KG1 (cell line): Measurements from ENCODE around the gene KAT2A.

Experiments
- DNase-seq: peaks from one replicate; lab custom pipeline; 2025; lab: John Stamatoyannopoulos, UW

The KAT2A gene

GRCh38 chr17:42114118-42114517, 7.0 kb downstream of the KAT2A start:
- no peak for DNase-seq

- no peak for DNase-seq
These were observed 7.7 kb downstream of the KAT2A start for GRCh38 chr17:42113293-42114069.

- DNase-seq, result peak; percentile 93
These were observed 8.5 kb downstream of the KAT2A start, which contains the start of gene DHX58 for GRCh38 chr17:42112552-42113176. DHX58 (minus strand) TSS chr17:42112714; CDS start chr17:42111892, 822 bp downstream.

GRCh38 chr17:42111871-42112551, 9.2 kb downstream of the KAT2A start:
- no peak for DNase-seq

- DNase-seq, result no peak
These were observed 9.9 kb downstream of the KAT2A start for GRCh38 chr17:42111265-42111636.

GRCh38 chr17:42110301-42111264, 10.6 kb downstream of the KAT2A start:
- no peak for DNase-seq

- no peak for DNase-seq
These were observed 12.1 kb downstream of the KAT2A start for GRCh38 chr17:42109086-42109485.

GRCh38 chr17:42107597-42108576, 13.3 kb downstream of the KAT2A start:
- no peak for DNase-seq

GRCh38 chr17:42107124-42107523, 14.0 kb downstream of the KAT2A start:
- no peak for DNase-seq

GRCh38 chr17:42106009-42106408, 15.2 kb downstream of the KAT2A start:
- DNase-seq, result no peak

GRCh38 chr17:42104264-42104663, 16.9 kb downstream of the KAT2A start:
- DNase-seq, result no peak

- DNase-seq, result no peak
These were observed 17.8 kb downstream of the KAT2A start for GRCh38 chr17:42103221-42103954.

GRCh38 chr17:42101513-42102292, 19.5 kb downstream of the KAT2A start:
- DNase-seq, result peak; percentile 52

- no peak for DNase-seq
These were observed 22.3 kb downstream of the KAT2A start for GRCh38 chr17:42098730-42099399.

- DNase-seq, result no peak
These were observed 23.2 kb downstream of the KAT2A start, which contains the start of gene ZNF385C for GRCh38 chr17:42097691-42098631. ZNF385C (minus strand) TSS chr17:42098473; CDS start chr17:42063056, 35,417 bp downstream.

- DNase-seq, result no peak
These were observed 24.6 kb downstream of the KAT2A start for GRCh38 chr17:42096360-42097111.
